Nucleus accumbens (tissue), 56 donors: Measurements from ENCODE around the gene MAPK14.
"Not testable (repeated sequence)": the region's sequence is repeated elsewhere in the genome, so short reads cannot be mapped to it uniquely, and the experiment has no call there.

Experiments used
- DNase-seq, 56 donors: peaks; one replicate each; lab custom pipeline; 2025; lab: John Stamatoyannopoulos, UW

MAPK14 gene

DNA sequence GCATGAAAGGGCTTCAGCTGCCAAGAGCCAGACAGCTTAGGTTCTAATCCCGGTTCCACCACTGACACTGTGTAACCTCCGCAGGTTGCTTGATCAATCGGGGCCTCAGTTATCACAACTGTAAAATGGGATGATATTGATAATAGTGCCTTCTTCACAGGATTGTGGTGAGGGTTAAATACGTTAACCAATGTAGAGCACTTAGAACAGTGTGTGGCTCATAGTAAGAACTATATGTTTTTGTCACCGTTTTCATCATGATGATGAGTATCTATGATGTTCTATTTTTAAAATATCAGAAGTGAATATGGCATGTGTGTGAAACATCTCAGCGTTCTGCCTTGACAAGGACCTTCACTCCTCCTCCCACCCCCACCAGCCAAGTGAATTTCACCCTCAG, 92.4 kb downstream of the MAPK14 start:
- DNase-seq, result no peak

DNA sequence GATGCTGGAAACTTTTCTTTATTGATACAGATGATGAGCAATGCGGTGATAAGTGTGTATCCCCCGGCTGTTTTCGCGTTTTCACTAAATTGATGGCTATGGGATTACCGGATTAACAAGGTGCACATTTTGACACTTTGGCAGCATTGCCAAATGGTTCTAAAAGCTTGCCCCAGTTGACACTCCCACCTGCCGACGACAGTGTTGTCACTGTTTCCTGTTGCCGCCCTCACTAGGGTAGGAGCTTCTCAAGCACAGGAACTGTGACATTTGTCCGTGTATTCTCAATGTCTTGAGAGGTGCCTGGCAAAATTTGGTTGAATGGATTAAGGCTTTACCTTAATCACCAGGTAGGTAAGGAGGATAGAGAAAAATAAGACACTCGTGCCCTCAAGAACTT, 92.9 kb downstream of the MAPK14 start:
- DNase-seq, result no peak

DNA sequence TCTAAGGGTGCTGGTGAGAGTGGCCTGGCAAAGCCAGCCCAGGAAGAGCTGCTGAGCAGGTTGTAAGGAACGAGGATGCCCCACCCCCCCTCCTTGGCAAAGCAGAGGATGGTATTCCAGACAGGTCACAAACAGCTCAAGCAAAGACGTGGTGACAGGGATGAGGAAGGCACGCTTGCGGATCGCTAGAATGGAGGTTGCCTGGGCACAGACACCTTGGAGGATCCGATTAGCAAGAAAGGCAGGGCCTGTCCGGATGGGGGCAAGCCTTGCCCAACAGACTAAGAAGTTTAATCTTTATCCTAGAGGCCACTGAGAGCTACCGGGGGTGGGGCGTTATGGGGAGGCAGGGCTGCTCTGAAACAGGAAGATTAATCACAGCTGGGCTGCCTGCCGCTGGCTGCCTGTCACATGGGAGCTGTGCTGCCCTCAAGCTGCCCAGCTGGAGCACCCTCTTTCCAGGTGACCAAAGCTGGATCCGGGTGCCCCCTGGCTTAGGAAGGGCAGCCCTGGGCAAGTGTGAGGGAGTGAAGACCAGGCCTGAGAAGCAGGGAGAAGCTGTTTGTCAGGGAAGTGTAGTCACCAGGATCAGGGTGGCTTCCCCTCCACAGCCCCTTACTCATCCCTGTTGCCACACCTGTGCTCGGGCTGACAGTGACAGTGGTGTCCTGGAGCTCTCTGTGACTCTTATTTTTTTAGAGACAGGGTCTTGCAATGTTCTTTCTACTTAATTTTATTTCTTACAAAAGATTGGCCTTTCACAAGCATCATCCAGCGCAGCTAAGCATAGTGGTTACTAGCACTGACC, 93.6 kb downstream of the MAPK14 start:
- DNase-seq, result no peak

DNA sequence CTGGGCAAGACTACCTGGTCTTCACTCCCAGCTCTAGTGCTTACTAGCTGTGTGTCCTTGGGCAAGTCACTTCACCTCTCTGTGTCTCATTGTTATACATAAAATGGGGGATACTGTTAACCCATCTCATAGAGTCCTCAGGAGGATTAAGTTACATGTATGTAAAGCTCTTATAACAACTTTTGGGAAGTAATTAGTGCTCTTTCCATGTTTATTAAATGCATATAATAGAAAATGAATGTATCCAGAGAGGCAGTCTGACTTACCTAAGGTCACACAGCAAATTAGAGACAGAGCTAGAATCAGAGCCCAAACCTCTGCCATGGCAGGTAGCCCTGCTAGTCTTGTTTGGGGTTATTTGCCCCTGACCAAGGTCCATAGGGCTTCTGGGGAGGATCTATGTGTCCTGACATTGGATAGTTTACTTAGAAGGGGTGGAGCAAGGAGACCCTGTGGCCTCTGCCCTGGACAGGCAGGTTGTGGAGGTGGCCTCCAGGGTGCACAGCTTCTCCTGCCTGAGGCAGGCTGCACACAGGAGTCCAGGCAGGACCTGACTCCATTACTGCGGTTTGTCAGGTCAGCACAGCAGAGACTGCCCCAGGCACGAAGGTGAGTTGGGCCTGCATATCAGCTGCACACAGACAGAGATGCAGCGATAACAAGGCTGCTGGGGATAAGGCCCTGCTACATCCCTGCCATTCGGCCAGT, 94.3 kb downstream of the MAPK14 start:
- no peak for DNase-seq

DNA sequence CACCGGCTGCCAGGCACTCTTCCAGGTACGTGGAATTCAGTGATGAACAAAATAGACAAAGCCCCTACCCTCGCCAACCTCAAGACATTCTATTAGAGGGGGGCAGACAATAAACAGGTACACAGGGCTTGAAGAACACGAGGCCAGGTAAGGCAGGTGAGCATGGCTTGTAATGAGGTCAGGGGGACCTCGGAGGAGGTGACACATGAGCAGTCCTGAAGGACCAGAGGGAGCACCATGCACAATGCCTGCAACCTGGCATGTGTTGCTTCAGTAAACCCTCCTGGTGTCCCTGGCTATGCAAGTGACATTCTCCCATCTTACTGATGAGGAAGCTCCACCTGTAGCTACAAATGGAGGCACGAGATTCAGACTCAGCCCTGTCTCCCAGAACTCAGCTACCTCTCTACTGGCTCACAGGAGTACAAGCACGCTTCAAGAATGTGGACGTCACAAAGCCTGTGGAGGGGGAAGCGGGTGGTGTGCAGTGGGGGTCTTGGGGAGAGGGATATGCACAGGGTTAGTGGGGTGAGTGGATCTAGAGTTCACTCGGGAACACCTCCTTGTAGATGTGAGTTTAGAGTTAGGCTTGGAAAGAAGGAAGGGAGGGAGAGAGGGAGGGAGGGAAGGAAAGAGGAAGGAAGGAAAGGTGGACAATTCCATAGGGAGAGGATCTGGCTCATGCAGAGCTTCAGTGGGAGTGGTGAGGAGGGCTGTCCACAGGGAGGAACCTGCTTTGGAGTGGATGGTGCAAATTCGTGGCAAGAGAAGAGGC, 95.1 kb downstream of the MAPK14 start:
- DNase-seq, result no peak

DNA sequence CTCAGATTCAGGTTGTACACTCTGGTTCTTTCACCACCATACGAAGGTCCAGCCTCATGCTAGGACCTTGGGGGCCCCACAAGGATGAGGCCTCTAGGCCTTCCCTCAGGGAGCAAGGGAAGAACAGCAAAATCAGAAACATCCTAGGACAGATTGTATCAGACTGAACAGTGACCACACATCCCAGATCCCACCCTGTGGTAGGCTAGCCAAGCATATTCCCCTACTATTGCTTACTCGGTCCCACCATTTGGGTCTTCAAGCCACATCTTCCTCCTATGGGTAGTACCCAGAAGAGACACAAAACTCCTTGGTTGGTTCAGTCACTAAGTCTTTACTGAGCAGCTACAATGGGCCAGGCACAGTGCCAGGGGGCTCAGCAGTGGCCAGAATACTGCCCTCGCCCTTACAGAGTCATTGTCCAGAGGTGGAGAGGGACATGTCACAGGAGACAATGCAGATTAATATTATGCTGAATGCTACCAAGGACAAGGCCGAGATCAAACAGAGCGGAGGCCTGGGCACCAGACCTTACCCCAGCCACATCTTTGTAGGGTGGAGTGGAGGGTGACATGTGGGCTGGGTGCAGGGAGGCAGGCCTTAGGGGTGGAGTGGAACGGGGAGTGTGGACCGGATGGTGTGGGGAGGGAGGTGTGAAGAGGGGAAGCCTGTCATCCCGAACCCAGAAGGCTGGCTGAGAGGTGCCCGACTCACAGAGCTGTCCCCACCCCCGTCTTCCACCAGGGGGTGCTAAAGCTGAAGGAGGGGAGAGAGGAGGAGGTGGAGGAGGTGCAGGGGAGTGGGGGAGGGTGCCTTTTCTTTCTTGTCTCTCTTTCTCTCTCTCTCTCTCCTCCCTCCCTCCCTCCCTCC, 95.9 kb downstream of the MAPK14 start:
- DNase-seq, result peak in 49 of 56 donors; percentile 13 to 82 (median 49)

DNA sequence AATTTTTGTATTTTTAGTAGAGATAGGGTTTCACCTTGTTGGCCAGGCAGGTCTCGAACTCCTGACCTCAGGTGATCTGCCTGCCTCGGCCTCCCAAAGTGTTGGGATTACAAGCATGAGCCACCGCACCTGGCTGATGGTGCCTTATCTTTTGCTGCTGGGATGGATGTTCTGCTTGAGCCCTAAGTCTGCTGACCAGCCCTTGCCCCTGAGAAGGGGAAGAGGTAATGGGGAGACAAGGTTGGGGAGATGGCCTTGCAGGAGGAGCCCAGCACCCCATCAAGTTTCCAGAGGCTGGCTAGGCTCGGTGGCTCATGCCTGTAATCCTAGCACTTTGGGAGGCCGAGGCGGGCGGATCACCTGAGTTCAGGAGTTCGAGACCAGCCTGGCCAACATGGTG, 96.7 kb downstream of the MAPK14 start:
- not testable (repeated sequence) for DNase-seq

DNA sequence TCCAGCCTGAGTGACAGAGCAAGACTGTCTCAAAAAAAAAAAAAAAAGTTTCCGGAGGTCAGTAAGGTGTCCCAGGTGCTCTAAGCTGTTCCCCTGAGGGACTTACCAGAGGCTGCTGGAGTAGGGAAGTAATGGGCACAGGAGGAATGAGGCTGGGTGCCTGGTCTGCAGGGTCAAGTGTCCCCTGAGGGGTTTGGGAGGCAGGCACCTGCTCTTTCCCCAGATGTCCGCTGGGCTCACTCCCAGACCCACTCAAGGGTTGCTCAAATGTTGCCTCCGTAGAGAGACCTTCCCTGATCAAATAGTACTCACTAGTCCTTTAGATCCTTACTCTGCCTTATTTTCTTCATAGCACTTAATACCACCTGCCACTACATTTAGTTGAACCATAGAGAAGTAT, 97.3 kb downstream of the MAPK14 start:
- DNase-seq, result no peak

DNA sequence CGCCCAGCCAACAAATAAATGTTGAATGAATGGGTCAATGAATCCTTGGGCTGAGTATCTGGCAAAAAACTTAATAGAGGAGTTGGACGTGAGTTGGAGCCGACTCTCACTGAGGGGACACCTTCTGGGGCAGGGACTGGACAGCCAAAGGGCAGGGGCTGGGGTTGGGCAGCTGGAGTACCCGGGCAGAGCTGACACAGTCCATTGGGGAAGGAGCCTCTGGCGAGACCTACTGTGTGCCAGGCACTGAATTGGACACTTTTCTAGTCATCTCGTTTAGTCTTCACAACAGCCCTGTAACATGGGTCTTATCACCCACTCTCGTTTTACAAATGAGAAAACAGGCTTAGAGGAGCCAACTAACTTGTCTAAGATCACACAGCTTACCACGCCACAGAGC, 98.0 kb downstream of the MAPK14 start:
- DNase-seq, result no peak

DNA sequence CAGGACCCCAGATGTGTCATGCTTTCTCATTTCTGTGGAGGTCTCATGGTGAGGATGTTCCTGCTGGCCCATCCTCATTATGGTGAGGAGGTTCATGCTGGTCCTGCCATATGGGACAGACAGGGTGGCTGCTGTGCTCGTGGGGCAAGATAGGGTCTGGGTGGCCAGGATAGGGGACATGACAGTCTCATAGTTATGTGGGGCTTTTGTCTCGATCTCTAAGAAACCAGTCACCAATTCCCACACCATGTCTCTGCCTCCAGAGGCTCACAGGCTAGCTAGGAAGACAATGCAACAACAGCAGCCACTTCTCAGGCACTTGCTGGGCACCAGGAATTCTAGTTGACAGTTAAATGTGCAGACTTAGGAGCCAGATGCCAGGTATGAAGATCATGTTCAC, 98.5 kb downstream of the MAPK14 start:
- no peak for DNase-seq

DNA sequence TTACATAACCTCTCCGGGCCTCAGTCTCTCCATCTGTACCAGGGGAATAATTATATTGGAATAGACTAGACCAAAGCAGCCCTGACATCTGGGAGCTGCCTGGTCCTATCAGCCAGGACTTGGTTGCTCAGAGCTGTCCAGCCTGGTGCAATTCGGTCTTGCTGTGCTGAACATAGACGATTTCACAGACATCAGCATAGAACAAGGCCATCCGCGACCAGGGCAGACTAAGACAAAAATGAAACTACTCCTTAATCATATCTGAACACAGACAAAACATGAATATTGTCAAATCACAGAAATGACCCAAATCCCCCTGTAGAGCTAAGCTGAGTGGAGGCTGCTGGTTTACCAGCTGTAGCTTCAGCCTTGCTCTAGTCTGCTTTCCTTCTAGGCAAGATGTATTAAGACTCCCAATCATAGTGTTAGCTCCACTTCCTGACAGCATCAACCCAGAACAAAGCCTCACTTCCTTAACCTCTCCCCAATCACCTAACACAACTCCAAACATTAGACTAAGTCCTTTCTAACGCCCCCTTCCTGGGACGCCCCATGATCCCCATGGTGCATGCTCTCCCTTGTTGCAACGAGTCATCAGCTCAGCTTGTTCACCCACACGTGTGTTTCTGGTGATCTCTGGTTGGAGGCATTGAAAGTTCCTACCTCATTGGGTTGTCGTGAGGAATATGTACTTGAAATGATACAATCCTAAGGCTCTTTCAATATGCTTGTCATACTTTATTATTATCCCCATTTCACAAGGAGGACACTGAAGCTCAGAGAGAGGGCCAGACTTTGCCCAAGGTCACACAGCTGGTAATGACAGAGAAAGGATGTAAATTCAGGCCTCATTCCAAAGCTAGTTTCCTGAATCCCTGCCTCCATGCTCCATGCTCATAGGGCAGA, 99.2 kb downstream of the MAPK14 start:
- DNase-seq, result peak in 1 of 56 donors; percentile 19

DNA sequence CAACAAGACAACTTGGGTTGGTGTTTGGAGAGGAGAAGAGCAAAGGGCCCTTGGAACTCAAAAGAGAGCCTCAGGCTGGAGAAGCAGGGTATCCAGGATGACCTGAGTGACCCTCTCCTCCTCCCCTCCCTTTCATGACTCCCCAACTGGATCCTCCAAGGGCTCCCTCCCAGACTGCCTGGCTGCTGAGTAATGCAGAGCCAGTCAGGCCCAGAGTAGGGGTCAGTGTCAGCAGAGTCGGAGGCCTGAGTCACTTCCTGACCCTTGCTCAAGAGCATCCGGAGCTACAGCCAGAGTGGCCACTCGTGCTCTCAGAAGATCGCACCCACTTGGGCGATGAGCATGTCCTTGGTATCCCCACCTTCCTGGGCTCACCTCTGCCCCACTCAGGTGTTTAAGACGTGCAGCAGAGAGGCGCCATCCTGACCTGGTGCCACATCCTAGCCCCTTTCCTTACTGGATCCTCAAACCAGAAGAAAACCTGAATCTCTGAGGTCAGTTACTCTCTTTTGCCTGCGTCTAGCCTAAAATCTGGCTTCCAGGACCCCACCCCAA, 99.9 kb downstream of the MAPK14 start:
- DNase-seq, result no peak

DNA sequence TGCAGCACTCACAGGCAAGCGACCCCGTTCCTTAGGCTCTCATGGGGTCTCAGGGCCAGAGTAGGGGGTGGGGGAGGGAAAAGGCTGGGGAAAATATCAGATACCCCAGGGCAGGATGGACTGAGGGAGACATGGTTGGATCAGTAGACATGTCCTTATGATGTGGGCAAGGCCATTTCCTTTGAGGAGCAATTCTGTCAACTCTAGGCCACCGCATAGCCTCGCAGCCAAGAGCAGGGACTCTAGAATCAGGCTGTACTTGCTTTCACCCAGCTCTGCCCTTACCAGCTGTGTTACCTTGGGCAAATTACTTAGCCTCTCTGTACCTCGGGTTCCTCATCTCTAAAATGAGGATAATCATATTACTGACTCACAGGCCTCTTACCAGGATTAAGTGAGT, 100.5 kb downstream of the MAPK14 start:
- no peak for DNase-seq

DNA sequence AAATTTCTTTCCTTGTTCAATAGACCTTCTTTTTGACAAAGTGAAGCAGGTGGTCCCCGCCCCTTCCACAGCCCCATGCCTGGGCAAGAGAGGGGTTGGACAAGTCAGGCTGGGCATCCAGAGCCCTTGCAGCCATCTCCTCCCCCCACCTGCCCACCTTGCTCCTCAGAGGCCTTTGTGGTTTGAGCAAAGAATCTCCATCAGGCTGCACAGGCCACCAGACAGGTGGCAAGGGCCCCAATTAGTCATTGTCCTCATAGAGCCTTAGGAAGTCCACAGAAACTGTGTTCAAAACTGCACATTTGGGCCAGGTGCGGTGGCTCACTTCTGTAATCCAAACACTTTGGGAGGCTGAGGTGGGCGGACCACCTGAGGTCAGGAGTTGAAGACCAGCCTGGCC, 101.2 kb downstream of the MAPK14 start:
- DNase-seq, result no peak

DNA sequence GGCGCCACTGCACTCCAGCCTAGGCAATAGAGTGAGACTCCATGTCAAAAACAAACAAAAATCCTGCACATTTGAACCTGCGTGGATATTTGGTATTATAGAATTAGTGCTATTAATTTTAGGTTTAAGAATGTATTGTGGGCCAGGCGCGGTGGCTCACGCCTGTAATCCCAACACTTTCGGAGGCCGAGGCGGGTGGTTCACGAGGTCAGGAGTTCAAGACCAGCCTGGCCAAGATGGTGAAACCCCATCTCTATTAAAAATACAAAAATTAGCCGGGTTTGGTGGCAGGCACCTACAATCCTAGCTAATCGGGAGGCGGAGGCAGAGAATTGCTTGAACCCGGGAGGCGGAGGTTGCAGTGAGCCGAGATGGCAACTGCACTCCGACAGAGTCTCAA, 101.7 kb downstream of the MAPK14 start:
- not testable (repeated sequence) for DNase-seq

DNA sequence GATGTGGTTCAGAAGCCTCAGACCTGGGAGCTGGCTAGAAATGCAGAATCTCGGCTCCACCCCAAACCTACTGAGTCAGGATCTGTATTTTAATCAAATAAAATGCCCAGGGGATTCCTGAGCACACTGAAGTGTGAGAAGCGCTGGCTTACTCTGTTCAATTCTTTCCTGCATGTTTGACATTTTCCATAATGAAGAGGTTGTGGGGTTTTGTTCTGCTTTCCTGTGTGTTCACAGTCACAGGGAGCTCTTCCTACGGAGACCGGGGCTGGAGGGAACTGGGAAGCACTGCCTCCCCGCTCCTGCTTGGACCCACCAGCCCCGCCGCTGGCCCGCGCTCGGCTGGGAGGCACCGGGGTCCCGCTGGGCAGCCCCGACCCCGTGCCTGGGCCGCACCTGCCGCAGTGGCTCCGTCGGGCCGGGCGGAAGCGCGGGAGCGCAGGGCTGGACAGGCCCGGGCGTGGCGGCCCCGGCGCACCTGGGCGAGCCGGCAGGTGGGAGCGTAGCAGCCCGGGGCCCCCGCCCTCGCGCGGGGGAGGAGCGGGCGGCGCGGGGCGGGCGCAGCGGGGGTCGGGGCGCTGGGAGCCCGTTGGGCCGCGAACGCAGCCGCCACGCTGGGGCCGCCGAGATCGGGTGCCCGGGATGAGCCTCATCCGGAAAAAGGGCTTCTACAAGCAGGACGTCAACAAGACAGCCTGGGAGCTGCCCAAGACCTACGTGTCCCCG, 102.5 kb downstream of the MAPK14 start, which contains the start of gene MAPK13:
Gene MAPK13, plus strand, starts transcription at position 573 of the 726 bp plus-strand sequence. Its CDS starts 70 bp downstream, at position 643.
- DNase-seq, result peak in 1 of 56 donors; percentile 31

DNA sequence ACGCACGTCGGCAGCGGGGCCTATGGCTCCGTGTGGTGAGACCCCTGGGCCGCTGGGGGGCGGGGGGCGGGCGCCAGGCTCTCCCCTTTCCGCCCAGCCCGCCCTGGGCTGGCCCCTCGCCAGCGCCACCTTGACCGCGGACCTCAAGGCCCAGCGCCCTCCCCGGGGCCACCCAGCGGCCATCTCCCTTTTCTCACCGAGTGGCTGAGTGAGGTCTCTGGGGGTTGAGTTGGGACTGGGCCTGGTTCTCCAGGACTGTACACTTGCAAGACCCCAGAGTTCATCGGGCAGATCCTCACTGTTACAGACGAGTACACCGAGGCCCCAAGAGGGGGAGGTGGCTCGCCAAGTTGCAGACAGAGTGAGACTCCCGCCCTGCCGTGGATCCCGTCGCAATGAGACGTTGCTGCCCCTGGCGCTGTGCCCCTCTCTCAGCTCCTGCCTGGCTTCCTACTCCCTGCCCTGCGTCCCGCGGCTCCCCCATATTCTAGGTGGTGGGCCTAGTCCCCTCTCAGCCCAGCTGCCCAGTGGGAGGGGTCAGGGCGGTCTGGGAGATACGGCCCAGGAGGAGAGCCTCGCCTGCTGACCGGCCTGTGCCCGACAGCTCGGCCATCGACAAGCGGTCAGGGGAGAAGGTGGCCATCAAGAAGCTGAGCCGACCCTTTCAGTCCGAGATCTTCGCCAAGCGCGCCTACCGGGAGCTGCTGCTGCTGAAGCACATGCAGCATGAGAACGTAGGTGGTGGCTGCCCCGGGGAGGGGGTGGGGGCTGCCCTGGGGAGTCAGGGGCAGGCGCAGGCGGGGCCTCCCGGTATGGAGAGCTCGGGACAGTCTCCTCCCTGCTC, 103.3 kb downstream of the MAPK14 start:
- DNase-seq, result no peak
